GM19397 (cell line): Measurements from ENCODE around the gene SNRNP70.
"Not testable (repeated sequence)": the region's sequence is repeated elsewhere in the genome, so short reads cannot be mapped to it uniquely, and the experiment has no call there.

Experiments used
- ATAC-seq: cut with Tn5 transposase; IDR thresholded peaks from one replicate; pipeline ENCODE4 v1.9.1; 2021; ENCODE audit warnings: mild to moderate bottlenecking, moderate library complexity; ENCODE audit not compliant: unreplicated experiment

The SNRNP70 gene

DNA sequence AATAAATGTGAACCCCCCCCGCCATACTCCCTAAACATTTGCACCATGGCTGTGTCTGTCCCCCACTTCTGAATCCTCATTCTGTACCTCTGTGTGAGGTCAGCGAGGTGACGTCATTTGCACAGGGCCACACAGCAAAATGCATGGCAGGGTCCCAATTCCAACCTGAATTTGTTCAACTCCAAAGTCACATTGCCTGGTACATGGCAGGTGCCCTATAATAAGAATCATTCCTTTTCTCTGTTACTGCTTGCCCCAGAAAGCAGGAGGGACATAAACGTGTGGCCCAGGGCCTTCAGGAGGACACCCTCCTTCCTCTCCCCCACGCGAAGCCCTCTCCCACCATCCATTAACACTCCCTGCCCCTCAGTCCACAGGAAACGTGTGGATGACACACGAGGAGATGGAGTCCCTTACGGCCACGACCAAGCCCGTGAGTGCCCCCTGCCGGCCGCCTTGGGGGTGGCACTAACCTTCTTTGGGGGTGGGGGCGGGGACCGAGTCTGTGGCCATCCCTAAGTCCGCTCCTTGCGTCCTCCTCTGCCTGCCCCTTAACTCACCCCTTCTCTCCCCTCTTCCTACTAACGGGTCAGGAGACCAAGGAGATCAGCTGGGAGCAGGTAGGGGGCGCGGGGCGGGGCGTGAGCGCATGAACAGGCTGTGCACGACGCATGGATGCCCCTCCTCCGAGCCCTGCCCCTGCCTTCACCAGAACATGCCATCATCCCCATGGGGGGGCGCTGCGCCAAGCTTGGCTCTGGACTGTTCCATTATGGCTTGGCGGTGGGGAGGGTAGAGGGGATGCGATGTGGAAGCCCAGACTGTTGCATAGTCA, 60.5 kb downstream of the SNRNP70 start:
- no peak for ATAC-seq

DNA sequence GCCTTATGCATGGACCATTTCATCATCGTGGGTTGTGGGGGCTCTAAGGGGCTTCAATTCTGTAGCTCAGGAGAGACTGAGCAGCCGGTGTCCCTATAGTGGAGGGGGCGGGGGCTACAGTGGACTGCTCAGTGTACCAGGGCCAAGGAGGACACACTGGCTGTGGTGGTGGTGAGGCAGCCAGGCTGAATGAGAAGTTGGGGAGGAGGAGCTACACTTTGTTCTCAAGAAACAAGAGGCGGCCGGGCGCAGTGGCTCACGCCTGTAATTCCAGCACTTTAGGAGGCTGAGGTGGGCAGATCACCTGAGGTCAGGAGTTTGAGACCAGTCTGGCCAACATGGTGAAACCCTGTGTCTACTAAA, 61.1 kb downstream of the SNRNP70 start:
- not testable (repeated sequence) for ATAC-seq

DNA sequence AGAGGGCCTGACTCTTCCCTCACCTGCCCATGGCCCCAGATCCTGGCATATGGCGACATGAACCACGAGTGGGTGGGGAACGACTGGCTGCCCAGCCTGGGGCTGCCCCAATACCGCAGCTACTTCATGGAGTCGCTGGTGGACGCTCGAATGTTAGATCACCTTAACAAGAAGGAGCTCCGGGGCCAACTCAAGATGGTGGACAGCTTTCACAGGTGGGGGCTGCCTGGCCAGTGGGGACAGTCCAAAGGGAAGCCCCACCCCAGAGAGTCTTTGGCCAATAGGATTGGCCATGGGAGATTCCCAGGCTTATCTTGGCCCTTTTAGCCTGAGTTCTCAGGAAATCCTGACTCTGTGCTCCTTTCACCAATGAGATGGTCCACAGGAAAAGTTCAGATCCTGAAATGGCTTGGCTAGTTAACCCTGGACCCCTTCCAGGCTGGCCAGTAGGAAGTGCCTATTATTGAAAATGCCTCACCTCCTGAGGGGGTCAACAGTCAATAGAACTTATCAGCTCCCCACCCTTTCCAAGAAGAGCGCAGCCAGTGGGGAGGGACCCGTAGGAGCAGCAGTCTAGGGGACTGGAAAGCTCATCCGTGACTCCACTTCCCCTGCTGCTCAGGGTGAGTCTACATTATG, 62.9 kb downstream of the SNRNP70 start:
- ATAC-seq = no peak

DNA sequence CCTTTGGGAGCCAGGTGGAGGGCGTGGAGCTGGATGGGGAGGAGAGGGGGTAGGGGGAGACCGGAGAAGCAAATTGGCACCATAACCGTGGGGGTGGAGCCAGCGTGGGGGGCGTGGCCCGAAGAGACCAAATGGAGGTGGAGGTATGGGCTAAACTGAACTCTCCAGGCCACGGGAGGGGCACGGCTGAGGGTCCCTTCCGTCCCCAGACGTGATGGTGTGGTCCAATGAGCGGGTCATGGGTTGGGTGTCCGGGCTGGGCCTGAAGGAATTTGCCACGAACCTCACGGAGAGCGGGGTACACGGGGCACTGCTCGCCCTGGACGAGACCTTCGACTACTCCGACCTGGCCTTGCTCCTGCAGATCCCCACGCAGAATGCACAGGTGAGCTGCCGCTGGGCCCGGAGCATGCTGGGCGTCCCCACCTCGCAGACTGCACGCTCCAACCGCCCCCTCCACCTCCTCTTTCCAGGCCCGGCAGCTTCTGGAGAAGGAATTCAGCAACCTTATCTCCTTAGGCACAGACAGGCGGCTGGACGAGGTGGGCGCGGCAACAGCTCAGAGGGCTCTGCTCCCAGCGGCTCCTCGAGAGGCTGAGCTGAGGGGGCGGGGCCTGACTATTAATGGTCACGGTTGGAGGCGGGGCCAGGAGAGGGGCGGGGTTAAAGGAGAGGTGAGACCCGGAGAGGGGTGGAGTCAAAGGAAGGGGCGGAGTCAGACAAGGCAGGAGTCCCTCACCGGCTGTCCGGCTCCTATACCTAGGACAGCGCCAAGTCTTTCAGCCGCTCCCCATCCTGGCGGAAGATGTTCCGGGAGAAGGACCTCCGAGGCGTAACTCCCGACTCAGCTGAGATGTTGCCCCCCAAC, 63.8 kb downstream of the SNRNP70 start:
- no peak for ATAC-seq

DNA sequence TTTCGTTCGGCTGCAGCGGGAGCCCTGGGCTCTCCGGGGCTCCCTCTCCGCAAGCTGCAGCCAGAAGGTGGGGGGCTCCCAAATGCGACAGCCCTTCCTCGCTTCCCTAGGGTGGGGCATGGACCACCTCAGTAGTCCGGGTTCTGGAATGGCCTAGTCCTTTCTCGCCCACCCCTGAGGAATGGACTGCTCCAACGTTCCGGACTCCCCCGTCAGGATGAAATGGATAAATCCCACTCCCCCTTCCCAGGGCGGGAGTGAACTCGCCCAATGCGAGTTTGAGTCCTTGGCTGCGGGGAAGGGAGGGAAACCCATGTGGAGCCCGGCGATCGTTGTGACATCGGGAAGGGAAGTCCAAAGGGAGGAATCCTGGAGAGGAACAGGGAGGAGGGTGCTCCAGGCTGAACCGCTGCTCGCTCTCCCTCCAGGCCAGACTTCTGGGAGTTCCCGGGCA, 64.4 kb downstream of the SNRNP70 start:
- no peak for ATAC-seq

DNA sequence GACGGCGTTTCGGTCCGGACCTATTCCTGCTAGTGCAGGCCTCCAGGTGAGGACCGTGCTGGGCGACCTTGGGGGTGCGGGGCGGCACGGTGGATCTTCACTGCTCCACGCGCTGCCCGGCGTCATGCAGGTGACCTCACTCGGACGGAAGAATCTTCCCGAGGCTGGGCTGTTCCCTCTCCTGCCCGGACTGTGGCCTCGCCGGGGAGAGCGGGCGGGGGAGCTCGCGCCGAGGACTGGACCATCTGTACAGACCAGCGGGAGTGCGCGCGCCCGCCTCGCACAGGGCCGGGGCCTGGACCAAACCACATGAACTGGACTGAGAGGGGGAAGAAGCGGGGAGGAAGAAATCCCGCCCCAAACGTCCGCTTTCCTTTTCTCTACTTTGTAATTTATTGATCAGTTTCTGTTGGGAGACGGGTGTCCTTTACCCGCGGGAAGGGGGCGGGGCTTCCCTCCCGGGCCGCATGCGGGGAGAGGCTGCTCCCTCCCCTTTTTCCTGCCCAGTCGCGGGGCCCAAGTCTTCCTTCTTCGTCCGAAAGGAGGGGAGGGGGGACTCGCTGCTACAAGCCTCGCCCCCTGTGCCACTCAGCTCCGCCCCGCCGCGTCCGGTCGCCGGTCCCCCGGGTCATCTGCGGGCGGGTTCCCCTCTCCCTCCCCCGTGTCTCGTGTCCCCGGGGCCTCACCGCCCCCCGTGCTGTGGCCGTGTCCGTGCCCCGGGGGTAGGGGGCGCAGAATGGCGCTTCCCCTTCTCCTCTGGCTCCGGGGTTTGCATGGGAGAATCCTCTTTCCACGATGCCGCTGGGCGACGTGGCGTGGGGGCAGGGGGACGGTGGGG, 65.1 kb downstream of the SNRNP70 start:
- no peak for ATAC-seq

DNA sequence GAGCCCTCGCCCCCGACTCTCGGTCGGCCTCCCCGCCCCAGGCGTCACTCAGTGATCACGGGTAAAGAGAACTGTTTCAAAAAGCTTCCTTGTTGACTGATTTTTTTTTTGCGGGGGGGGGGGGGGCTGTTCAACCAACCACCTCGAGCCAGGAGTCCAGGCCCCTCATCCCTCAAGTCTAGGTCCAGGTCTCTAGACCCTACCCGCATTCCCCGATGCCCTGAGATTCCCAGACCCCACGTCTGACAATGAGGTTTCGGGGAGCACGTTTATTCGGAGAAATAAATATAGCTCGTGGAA, 65.6 kb downstream of the SNRNP70 start:
- no peak for ATAC-seq

DNA sequence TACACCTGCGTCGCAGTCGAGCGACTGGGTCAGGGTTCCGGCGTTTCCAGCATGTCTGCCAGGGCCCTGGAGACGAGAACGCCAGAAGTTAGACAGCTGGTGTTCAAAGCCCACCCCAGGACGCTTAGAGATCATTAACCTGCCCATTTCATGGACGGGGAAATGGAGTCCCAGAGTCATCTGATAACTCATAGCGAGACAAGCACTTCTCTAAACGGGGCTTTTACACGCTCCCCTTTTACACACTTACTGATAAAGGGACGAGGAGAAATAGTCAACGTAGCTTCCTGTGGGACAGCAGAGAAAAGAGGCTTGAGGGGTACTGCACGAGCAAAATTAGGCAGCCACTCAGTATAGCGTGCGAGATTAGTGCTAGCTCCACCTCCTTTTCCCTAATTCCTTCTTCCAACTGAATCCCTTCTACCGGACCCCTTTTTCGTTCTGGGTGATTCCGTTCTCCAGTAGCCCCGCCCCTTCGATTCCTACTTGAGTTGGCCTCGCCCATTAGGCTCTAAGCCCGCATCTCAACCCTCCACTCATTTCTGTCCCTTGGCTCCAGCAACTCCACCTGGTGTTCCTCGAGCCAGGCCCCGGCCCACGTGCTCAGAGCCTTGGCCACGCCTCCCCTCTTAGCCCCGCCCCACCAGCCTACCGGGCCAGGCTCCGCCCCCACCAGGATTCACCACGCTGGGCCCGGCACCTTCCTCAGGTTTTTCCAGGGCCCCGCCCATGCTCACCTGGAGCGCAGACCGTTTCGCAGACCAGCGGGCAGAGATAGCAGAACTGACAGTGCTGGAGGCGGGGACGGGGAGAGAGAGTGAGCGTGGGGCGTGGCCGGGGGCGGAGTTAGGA, 66.2 kb downstream of the SNRNP70 start:
- no peak for ATAC-seq

DNA sequence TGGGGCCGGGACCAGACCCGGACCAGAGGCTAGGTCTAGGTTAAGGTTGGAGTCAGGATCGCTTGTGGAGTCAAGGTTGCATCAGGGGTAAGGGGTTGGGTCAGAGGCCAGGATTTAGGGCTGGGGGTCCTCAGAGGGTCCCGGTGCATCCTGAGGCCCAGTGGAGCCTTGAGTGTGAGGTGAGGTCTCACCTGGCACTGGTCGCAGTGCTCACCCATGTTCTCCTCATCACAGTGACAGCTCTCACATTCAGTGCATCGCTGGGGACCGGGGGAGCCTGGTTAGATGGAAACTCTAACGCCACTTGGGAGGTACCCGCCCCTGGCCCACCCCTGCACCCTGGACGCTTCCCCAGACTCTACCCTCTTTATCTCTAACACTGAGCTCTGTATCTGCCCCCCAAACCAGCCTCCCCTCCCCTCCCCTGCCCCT, 66.9 kb downstream of the SNRNP70 start:
- ATAC-seq = no peak

DNA sequence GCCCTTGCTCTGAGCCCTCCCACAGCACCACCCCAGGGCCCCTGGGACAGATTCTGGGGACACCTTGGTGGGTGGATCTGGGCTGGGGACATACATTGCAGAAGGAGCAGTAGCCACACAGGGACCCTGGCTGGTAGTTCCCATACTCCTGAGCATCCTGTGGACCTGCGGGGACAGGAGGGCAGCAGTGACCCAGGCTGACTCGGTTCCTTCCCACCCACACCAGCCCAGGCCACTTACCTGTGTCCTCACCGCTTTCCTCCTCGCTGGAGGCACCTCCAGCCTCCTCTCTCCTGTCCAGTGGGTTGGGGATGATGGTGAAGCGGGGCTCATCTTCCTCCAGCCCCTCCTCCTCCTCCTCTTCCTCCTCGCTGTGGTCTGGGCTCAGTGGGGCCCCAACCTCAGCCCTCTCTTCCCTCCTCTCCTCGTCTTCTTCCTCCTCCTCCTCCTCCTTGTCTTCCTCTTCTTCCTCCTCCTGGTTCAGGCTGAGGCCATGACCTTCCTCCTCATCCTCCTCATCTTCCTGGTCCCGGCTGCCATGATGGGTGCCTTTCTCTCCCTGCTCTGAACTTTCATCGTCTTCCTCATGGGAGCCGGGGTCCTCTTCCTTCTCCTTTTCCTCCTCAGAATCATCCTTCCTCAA, 68.0 kb downstream of the SNRNP70 start:
- ATAC-seq = no peak

DNA sequence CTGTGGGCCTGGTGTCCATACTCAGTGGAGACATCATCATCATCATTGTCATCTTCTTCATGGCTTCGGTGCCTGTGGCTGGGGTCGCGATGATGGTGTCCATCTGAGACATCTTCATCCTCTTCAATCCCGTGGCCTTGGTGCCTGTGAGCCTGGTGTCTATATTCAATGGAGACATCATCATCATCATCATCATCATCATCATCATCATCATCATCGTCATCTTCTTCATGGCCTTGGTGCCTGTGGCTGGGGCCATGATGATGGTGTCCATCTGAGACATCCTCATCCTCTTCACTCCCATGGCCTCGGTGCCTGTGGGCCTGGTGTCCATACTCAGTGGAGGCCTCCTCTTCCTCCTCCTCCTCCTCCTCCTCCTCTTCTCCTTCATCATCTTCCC, 69.0 kb downstream of the SNRNP70 start:
- no peak for ATAC-seq

DNA sequence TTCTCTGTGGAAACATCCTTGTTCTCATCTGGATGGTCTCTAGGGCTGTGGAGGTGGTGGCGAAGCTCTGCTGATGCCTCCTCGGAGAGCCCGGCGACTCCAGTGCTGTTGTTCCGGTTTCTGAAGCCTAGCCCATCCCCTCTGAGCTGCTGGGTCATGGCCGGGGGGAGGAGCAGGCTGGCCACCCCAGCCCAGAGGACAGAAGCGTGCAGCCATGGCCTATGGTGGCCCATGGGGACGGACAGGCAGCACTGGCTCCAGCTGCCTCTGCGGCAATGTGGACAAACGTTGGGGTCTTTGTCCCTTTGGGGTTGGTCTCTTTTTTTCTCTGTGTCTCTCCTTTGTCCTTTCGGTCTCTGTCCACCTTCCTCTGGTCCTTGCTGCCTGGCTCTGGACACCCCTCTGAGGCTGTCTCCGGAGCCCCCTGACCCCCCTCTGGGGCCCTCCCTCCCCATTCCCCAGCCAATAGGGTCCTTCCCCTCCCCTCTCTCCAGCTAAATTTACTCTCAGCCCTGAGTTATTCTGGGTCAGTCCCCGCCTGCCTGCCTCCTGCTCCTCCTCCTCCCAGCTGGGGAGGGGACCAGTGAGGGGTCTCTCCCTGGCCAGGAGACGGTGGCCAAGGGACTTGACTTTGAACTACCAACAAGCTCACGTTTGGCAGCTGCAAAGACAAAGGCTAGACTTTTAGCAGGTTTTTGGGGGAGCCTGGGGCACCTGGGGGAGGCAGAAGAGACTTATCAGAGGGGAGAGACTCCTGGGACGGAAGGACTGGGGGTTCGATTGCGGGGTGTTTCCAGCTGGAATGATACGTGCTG, 70.0 kb downstream of the SNRNP70 start, which contains the start of gene HRC:
Gene HRC, minus strand, starts transcription at position 392 of the 815 bp plus-strand sequence. Its CDS starts 159 bp downstream, at position 233.
- ATAC-seq = no peak

DNA sequence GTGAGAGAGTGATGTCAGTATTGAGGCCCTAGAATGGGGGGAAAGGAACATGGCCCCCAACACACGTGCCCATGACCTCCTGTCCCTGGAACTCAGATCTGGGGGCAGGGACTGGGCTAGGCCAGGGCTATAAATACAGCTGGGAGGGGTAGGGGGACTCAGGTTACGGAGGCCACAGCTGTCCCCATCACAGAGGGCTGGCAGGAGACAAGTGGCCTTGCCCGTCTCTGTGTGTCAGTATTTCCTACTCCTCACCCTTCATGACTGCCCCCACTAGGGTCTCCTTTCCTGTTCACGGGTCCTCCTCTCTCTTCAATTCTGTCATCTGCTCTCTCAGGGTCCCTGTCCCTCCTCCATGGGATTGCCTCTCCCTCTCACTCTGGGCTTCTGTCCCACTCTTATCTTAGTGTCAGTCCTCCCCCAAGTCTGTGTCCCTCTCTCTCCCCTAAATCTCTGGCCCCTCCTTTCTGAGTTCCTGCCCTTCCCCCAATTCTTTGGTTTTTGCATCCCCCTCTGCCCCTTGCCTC, 70.6 kb downstream of the SNRNP70 start:
- ATAC-seq = no peak

DNA sequence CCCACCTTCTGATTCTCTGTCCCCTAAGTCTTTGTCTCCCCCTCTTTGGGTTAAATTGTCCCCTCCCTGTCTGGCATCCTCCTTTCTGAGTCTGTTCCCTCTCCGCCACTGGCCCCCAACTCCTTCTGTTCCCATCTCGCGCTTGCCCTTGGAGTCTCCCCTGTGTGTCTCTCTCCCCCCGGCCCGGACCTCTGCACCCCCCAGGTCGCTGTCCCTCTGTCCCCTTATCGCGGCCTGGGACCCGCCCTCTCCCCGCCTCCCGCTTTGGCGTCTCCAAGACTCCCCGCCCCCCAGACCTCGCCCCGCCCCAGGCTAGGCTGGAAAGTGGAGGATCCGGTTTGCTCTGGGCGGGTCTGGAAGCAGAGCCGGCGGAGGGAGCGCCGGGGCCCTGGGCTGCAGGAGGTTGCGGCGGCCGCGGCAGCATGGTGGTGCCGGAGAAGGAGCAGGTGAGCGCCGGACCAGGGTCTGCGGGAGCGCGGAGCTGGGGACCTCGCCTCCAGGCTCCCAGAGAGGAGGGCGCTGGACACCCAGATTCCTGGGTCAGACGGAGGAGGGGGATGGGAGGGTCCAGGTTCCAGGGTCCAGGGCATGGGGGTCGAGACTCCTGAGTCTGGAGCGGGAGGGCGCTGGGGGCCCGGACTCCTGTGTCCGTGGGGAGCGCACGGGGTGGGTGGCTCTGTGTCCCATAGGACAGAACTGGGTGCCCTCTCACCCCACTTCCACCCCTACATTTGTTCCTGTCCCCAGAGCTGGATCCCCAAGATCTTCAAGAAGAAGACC, 72.4 kb downstream of the SNRNP70 start, which contains the start of gene TRPM4:
Gene TRPM4, plus strand, starts transcription at position 348 of the 780 bp plus-strand sequence. Its CDS starts 75 bp downstream, at position 423.
- ATAC-seq = no peak
